H54 (cell line): ENCODE results near the gene LDAF1.
"Not testable (repeated sequence)": the region's sequence is repeated elsewhere in the genome, so short reads cannot be mapped to it uniquely, and the experiment has no call there.

Source experiments
- DNase-seq: peaks from one replicate; pipeline ENCODE4 v3.0.0; 2011; ENCODE audit warnings: low spot score, mixed read lengths; ENCODE audit not compliant: insufficient read length
- FAIRE-seq: peaks from 3 replicates; lab custom pipeline; 2011; peaks lifted over from hg19 to GRCh38; lab: Jason Lieb, UNC
- POLR2A ChIP-seq: IDR thresholded peaks from 2 replicates; pipeline ENCODE4 v1.6.1; 2011; ENCODE audit warnings: low read depth, mild to moderate bottlenecking, low read length

The LDAF1 gene

DNA sequence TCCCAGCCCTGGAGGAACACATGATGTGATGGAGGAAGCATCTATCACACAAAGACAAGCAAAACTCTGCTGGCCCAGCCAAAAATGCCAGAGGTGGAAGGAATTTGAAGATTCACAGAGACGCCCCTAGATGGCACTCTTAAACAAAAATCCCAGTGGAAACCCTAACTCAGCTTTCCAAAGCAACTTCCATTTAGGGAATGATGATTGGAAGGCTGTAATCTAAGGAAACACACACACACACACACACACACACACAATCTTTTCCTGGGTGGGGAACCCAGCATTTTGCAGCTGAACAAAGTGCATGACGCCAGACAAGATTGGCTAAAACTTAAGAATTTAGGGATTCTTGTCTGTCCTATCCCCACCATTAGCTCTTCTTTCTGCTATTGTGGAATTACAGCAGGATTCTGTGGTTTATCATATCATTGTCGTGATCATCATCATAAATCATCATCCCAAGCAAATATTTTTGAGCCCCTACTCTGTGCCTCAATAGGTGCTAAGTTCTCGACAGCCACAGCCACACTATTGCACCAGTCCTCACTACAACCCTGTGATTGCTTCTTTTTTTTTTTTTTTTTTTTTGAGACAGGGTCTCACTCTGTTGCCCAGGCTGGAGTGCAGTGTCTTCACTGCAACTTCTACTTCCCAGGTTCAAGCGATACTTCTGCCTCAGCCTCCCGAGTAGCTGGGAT is 1.6 kb upstream of the LDAF1 start:
- DNase-seq (peak; percentile 76), FAIRE-seq (peak; percentile 52)
- TF ChIP-seq POLR2A = no peak

DNA sequence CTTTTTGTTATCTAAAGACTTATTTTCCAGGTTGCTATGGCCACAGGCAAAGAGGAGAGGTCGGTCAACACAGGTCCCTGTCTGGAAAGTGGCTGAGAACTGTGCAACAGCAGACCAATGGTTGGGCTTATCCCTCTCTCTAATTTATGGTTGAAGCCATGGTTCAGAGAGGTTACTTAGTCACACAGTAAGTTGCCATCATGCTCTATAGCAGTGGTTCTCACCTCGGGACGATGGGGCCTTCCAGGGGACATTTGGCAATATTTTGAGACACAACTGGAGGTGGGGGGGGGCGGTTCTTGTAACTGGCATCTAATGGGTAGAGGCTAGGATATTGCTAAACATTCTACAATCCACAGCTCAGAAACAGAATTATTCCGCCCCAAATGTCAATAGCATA is 842 bp upstream of the LDAF1 start:
- FAIRE-seq (no peak), DNase-seq (no peak)
- no peak for TF ChIP-seq POLR2A

DNA sequence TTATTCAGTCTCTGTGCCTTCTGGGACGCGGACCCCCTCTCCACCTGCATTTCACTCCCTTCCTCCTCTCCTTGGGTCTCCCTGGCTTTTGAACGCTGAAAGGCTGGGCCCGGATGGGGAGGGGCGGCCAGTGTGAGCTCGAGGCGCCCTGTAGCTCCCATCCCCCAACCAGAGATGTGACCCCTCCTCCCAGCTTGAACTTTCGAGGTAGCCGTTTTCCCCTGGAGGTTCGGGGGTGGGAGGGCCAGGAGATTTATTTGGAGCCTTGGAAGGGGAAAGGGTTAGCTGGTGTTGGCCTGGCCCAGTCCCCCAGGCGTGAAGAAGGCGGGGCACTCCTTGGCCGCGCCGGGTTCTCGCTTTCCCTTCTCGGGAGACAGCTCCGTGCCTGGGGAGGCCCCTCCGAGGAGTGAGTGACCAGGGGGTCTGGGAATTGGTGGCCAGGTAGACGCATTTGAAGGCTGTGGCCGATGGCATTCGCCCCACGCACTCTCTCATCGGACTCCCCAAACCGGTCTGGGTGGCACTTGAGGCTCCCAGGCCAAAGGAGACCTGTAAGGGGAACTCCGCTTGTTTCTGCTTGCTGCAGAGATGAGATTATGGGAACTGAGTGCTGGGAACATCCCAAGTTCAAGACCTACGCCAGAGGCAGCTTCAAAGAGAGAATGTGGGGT is 942 bp downstream of the LDAF1 start:
- no peak for TF ChIP-seq POLR2A
- FAIRE-seq (no peak), DNase-seq (no peak)

DNA sequence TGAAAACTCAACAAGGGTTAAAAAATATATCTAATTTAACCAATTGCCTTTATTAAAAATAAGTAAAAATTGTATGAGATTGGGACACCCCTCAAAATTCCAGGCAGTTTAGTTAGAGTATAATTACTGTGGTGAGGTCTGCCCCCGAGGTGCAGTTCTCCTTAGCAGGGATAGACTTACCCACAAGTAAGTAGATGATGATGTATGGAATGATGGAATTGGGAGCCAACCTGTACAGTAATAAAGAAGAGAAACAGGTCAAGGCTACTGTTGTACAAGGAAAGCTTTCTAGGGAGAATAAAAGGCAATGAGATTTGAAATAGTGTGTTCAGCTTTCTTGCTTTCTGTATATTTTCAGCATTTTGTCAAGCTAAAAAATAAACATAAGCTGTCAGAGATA is 1.8 kb downstream of the LDAF1 start:
- DNase-seq (no peak), FAIRE-seq (no peak)
- no peak for TF ChIP-seq POLR2A

DNA sequence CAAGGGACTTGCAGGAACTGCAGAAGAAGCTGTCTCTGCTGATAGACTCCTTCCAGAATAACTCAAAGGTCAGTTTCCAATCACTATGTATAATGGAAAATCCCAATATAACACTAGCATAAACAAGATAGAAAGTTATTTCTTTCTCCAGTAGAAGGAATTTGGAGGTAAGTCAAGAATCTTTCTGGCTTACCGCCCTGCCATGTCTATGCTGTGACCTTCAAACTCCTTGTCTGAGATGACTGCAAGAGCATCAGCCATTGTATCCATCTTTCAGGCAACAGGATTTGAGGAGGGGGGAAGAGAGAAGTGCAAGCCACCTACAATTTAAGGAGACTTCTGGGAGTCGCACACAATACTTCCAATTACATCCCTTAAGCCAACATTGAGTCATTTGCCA is 2.7 kb downstream of the LDAF1 start:
- no peak for TF ChIP-seq POLR2A
- DNase-seq (no peak), FAIRE-seq (no peak)

DNA sequence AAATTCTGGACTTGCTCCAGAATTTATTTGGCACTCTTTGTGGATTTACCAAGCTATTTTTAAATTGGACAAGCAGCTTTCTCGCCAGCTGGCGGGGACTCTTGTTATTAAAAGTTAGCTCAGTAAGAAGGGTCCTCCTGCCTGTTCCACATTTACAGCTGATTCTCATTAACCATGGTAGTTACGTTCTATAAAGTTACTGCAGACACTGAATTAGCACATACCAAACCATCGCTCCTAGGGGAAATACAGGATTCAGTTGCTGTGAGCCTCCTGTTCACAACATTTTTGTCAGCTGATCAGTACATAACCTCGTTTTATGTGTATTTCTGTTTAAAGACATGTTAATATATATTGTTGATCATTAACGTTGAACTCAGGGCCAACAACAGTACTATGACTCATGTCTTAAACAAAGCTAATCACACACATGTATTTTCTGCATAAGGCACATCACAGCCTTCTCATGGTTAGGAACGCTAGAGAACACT is 4.2 kb downstream of the LDAF1 start:
- FAIRE-seq (no peak), DNase-seq (no peak)
- no peak for TF ChIP-seq POLR2A

DNA sequence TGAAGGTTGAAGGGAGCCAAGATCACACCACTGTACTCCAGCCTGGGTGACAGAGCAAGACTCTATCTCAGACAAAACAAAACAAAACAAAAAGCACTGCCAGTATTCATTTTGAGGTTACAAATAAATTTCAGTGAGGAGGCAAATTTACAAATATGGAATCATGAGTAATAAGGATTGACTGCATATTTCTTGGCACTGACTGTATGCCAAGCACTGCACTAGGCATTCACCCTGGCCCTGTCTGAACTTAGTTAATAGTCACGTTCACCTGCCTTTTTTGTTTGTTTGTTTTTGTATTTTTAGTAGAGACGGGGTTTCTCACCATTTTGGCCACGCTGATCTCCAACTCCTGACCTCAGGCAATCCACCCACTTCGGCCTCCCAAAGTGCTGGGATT is 5.1 kb downstream of the LDAF1 start:
- DNase-seq (no peak), FAIRE-seq (no peak)
- no peak for TF ChIP-seq POLR2A

DNA sequence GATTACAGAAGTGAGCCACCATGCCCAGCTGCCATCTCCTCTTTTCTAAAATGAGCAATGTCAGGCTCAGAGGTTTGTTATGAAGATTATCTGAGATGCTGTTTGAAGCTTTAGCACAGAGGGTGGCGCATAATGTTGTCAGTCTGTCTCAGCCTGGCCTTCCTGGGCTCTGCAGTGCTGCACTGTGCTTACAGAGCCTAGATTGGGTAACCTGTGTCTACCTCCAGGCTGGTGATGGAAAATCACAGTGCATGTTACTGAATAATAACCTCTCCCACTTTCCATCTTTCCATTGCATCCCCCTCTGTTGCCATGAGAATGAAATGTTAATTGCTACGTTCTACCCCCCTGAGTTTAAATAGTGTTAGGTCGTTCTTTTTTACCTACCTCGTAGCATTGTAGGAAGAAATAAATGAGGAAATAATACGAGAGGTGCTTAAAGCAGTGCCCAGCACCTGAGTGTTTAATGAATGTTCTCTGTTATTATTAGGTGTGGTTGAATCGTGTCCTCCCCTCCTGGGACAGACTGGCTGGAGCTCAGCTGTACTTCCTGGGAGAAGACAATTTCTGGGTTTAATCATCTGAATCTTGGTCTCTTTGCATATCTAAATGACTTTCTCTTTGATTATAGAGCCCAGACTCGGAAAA is 6.2 kb downstream of the LDAF1 start:
- FAIRE-seq (no peak), DNase-seq (no peak)
- no peak for TF ChIP-seq POLR2A

DNA sequence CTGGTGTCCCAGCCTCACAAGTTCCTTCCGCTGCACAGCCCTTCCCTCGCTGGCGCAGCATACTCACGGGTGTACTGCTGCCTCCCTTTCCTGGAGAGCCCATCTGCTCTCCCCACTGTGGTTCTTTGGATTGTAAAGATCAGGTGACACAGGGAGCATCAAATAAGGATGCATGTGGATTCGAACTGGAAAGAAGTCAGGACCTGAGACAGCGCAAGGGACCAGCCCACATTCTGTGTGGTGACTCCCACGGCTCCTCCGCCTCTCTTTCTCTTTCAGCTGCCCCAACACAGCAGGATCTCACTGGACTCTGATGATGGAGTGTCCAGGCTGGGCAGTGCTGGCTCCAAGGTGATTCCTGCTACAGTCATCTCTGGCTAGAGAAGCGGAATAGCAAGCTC is 8.1 kb downstream of the LDAF1 start:
- FAIRE-seq = peak; percentile 27
- peak; percentile 66 for DNase-seq
- no peak for TF ChIP-seq POLR2A

DNA sequence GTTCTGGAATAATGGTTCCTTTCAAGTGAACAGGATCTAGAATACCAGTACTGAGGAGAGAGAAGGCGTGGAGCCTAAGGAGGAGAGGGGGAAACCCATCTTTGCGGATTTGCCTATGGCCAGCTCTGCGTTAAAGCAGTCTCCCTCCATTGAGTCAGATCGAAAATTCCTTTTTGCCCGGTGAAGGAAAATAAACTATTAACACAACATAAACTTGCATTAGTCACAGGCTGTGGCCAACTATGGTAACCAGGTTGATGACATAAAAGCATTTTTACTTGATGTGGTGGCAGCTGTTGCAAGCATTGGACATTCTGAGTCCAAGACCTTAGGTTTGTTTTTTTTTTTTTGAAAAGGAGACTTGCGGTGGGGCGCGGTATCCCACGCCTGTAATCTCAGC is 8.9 kb downstream of the LDAF1 start:
- FAIRE-seq = peak; percentile 91
- no peak for TF ChIP-seq POLR2A
- DNase-seq = peak; percentile 52

DNA sequence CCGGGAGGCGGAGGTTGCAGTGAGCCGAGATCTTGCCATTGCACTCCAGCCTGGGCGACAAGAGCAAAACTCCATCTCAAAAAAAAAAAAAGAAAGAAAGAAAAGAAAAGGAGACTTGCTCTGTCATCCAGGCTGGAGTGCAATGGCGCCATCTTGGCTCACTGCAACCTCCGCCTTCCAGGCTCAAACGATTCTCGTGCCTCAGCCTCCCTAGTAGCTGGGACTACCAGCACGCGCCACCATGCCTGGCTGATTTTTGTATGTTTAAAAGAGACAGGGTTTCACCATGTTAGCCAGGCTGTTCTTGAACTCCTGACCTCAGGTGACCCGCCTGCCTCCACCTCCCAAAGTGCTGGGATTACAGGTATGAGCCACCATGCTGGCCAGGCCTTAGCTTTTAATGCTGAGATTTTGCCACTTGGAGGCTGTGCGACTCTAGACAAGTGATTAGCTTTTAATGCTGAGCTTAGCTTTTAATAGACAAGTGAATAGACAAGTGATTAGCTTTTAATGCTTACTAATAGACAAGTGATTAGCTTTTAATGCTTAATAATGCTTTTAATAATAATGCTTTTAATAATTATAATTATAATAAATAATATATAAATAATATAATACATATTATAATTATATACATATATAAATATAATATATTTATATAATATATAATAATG is 9.6 kb downstream of the LDAF1 start:
- FAIRE-seq (no peak), DNase-seq (no peak)
- TF ChIP-seq POLR2A = no peak

DNA sequence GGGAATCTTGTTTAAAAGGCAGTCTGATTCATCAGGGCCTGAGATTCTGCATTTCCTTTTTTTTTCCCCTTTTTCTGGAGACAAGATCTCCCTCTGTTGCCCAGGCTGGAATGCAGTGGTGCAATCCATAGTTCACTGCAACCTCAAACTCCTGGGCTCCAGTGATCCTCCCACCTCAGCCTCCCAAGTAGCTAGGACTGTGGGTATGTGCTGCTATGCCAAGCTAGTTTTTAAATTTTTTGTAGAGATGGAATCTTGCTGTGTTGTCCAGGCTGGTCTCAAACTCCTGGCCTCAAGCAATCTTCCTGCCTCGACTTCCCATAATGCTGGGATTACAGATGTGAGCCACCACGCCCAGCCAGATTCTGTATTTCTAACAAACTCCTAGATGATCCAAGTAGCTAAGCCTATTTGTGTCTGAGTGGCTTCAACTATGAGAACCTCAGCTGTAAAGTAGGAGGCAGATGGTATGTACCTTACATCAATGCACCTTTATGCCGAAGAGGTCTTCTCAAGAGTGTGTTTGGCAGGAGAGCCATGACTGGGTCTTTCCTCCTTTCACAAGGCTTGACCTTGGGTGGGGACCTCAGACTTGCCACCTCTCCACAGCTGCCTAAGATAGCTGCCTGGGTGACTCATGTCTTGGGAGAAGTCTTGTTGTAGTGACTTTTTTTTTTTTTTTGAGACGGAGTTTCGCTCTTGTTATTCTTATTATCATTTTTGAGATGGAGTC is 10.9 kb downstream of the LDAF1 start:
- no peak for FAIRE-seq

DNA sequence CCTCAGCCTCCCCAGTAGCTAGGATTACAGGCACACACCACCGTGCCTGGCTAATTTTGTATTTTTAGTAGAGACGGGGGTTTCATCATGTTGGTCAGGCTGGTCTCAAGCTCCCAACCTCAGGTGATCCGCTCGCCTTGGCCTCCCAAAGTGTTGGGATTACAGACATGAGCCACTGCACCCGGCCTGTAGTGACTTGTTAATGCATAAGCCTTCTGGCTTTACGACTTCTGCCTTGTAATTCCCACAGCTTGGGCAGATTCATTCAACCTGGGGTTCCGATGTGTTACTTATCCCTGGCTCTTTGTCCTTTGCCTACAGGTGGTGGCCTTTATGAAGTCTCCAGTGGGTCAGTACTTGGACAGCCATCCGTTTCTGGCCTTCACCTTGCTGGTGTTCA is 11.6 kb downstream of the LDAF1 start:
- FAIRE-seq, DNase-seq: not testable (repeated sequence)

More for the DNA sequence above, 10.9 kb downstream of the LDAF1 start:
- DNase-seq = no peak
- no peak for TF ChIP-seq POLR2A
